Parathyroid adenoma (tissue), 2 donors: Measurements from ENCODE around the gene RAB11FIP3.
"Not testable (repeated sequence)": the region's sequence is repeated elsewhere in the genome, so short reads cannot be mapped to it uniquely, and the experiment has no call there.

Experiments
- H2AFZ ChIP-seq: fragments of 300-600 bp; sonication (generic); one replicate; pipeline ENCODE4 v1.7.0; 2017; ENCODE audit warnings: antibody characterized with exemption, mild to moderate bottlenecking
- H3K27ac ChIP-seq: fragments of 300-600 bp; sonication (generic); one replicate; pipeline ENCODE4 v1.7.0; 2017
- H3K27me3 ChIP-seq: fragments of 300-600 bp; sonication (generic); one replicate; pipeline ENCODE4 v1.7.0; 2017; ENCODE audit warnings: low read length; ENCODE audit not compliant: control insufficient read depth, insufficient read depth
- H3K36me3 ChIP-seq: fragments of 300-600 bp; sonication (generic); one replicate; pipeline ENCODE4 v1.7.0; 2017; ENCODE audit warnings: low read length; ENCODE audit not compliant: control insufficient read depth, insufficient read depth
- H3K4me1 ChIP-seq: fragments of 300-600 bp; sonication (generic); one replicate; pipeline ENCODE4 v1.7.0; 2017; ENCODE audit warnings: control low read depth
- H3K4me2 ChIP-seq: fragments of 300-600 bp; sonication (generic); one replicate; pipeline ENCODE4 v1.7.0; 2017; ENCODE audit warnings: low read length
- H3K4me3 ChIP-seq: fragments of 300-600 bp; sonication (generic); one replicate; pipeline ENCODE4 v1.7.0; 2017; ENCODE audit warnings: low read depth, low read length
- H3K79me2 ChIP-seq: fragments of 300-600 bp; sonication (generic); one replicate; pipeline ENCODE4 v1.7.0; 2017; ENCODE audit warnings: control low read depth
- H3K9ac ChIP-seq: fragments of 300-600 bp; sonication (generic); one replicate; pipeline ENCODE4 v1.7.0; 2017; ENCODE audit warnings: mild to moderate bottlenecking
- H3K9me3 ChIP-seq: fragments of 300-600 bp; sonication (generic); one replicate; pipeline ENCODE4 v1.7.0; 2017; ENCODE audit warnings: low read length; ENCODE audit not compliant: control insufficient read depth
- TF ChIP-seq, protein P1 (sequence below): fragments of 300-600 bp; sonication (generic); IDR thresholded peaks from one replicate; pipeline ENCODE4 v1.7.0; 2017; ENCODE audit warnings: antibody characterized with exemption, mild to moderate bottlenecking
- donor health status: primary hyperparathyroidism.

Gene RAB11FIP3

DNA sequence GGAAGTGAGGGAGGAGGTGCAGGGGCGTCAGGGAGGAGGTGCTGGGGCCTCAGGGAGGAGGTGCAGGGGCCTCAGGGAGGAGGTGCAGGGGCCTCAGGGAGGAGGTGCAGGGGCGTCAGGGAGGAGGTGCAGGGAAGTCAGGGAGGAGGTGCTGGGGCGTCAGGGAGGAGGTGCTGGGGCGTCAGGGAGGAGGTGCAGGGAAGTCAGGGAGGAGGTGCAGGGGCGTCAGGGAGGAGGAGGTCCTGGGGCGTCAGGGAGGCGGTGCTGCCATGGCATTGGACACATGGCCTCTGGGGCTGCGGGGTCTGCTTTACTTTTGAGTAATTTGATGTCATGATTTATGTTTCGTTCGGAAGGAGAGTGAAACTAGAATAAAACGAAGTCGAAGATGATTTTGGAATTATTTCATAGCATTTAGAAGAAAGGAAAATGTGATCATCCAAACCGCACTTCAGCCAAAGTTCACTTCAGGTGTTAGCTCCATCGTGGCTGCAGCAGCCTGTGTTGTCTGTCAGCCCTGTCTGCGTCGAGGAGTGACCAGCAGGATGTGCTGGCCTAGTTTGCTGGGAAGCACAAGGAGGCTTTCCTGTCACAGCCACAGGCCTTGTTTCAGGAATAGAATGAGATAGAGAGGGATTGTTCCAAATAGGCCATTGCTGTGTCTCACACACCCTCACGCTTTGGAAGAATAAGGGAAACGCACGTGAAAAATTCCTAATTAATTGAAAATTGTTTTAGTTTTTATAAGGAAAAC is 42.8 kb downstream of the RAB11FIP3 start:
- Histone ChIP-seq H2AFZ (no peak overlapping the region), H3K79me2 (peaks cover 41% of the 10 kb centered on the region), H3K36me3 (no peaks in the 10 kb centered on the region), H3K4me1 (no peaks in the 10 kb centered on the region), H3K27me3 (no peaks in the 10 kb centered on the region), H3K4me3 (no peak overlapping the region), H3K9me3 (no peaks in the 10 kb centered on the region), H3K9ac (no peak overlapping the region), H3K4me2 (no peak overlapping the region), H3K27ac (no peak overlapping the region)
- TF ChIP-seq, protein P1, sequence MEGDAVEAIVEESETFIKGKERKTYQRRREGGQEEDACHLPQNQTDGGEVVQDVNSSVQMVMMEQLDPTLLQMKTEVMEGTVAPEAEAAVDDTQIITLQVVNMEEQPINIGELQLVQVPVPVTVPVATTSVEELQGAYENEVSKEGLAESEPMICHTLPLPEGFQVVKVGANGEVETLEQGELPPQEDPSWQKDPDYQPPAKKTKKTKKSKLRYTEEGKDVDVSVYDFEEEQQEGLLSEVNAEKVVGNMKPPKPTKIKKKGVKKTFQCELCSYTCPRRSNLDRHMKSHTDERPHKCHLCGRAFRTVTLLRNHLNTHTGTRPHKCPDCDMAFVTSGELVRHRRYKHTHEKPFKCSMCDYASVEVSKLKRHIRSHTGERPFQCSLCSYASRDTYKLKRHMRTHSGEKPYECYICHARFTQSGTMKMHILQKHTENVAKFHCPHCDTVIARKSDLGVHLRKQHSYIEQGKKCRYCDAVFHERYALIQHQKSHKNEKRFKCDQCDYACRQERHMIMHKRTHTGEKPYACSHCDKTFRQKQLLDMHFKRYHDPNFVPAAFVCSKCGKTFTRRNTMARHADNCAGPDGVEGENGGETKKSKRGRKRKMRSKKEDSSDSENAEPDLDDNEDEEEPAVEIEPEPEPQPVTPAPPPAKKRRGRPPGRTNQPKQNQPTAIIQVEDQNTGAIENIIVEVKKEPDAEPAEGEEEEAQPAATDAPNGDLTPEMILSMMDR: no peak

DNA sequence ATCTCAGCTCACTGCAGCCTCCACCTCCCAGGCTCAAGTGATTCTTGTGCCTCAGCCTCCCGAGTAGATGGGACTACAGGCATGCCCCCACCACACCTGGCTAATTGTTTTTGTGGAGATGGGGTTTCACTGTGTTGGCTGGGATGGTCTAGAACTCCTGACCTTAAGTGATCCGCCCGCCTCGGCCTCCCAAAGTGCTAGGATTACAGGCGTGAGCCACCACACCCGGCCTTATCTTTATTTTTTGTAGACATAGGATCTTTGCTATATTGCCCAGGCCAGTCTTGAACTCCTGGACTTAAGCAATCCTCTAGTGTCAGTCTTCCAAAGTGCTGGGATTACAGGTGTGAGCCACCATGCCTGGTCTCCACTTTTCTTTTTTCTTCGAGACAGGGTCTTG is 44.0 kb downstream of the RAB11FIP3 start:
- H3K36me3 ChIP-seq, H3K4me1 ChIP-seq, H3K27ac ChIP-seq, H3K9ac ChIP-seq, H3K4me2 ChIP-seq, H3K4me3 ChIP-seq, H2AFZ ChIP-seq, H3K27me3 ChIP-seq, H3K9me3 ChIP-seq: not testable (repeated sequence)
- H3K79me2 ChIP-seq: peaks cover 34% of the 10 kb centered on the region

DNA sequence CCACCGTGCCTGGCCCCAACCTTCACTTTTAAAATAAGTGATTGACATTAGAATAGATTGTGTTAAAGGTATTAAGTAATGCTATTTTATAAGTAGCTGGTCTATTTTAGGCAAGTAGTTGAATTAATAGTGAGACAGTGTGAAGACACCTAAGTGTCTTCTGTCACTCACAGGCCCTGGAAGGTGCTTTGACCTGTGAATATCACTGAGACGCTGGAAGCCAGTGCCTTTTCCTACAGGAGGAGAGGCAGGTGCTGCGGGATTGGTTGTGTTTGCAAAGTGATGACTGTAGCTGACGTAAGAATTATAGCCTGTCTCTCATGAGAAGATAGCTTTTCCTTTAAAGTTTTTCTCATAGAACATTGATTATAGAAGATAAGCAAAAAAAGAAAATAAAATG is 45.0 kb downstream of the RAB11FIP3 start:
- Histone ChIP-seq H3K79me2 (peaks cover 27% of the 10 kb centered on the region), H3K4me3 (no peak overlapping the region), H3K36me3 (no peaks in the 10 kb centered on the region), H2AFZ (no peak overlapping the region), H3K27me3 (no peaks in the 10 kb centered on the region), H3K9ac (no peak overlapping the region), H3K27ac (no peak overlapping the region), H3K9me3 (no peaks in the 10 kb centered on the region), H3K4me1 (peaks cover 8% of the 10 kb centered on the region), H3K4me2 (no peak overlapping the region)
- TF ChIP-seq, protein P1: no peak

DNA sequence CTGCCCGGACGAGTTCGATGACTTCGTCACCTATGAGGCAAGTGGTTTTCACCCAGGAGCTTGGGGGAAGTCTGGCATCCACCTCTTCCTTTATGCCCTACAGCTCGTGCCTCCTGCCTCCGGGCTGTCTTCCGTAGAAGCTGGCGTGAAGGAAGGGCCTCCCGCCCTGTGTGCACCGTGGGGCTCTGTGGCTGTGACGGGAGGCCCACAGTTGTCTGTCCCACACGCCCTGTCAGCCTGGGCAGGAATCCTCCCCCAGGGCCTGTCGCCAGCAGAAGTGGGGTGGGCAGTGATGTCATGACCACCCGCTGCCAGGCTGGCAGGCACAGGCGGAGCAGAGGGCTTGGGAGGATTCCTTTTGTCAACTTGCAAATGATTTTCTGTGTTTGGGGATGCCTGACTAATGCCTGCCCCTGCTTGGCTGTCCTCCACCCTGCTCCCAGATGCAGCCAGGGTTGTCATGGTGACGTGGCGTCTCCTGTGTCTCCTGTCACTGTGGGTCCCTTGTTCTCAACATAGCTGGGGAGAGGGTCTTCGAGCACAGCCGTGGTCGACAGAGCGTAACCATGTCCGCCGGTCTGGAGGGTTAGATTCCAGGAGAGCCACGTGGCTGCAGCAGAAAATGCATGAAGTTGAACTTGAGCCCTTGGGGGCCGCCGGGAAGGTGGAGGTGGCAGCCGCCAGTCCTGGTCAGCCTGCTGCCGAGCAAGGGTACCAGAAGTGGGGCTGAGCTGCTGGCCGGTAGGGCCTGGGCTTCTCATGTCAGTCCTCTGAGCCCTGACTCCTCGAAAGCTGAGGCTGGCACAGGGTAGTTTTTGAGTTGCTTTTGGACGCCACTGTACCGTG is 46.1 kb downstream of the RAB11FIP3 start:
- Histone ChIP-seq H3K4me2 (no peak overlapping the region), H2AFZ (no peak overlapping the region), H3K9ac (no peak overlapping the region), H3K79me2 (peaks cover 23% of the 10 kb centered on the region), H3K36me3 (no peaks in the 10 kb centered on the region), H3K9me3 (no peaks in the 10 kb centered on the region), H3K4me3 (no peak overlapping the region), H3K4me1 (peaks cover 8% of the 10 kb centered on the region), H3K27ac (no peak overlapping the region), H3K27me3 (no peaks in the 10 kb centered on the region)
- TF ChIP-seq, protein P1: no peak

DNA sequence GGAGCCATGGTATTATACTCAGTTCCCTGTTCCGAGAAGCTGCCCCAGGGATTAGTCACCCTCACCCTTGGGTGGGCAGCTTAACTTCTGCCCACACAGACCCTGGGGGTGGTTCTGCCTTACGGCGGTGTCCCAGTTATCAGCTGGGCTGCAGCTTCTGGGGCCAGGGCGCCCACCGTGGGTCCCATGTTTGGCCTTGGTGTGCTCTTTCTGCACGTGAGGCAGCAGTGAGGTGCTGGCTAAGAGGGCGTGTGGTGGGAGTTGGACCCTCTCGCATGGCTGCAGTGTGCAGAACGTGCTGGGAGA is 46.7 kb downstream of the RAB11FIP3 start:
- Histone ChIP-seq H3K4me1 (peaks cover 8% of the 10 kb centered on the region), H3K27me3 (no peaks in the 10 kb centered on the region), H3K9me3 (no peaks in the 10 kb centered on the region), H2AFZ (no peak overlapping the region), H3K27ac (no peak overlapping the region), H3K4me2 (no peak overlapping the region), H3K4me3 (no peak overlapping the region), H3K36me3 (no peaks in the 10 kb centered on the region), H3K9ac (no peak overlapping the region), H3K79me2 (peaks cover 18% of the 10 kb centered on the region)
- TF ChIP-seq, protein P1: no peak
